ENCODE data around the gene CDH12.
"Not testable (repeated sequence)": the region's sequence is repeated elsewhere in the genome, so short reads cannot be mapped to it uniquely, and the experiment has no call there.

CDH12 gene

DNA sequence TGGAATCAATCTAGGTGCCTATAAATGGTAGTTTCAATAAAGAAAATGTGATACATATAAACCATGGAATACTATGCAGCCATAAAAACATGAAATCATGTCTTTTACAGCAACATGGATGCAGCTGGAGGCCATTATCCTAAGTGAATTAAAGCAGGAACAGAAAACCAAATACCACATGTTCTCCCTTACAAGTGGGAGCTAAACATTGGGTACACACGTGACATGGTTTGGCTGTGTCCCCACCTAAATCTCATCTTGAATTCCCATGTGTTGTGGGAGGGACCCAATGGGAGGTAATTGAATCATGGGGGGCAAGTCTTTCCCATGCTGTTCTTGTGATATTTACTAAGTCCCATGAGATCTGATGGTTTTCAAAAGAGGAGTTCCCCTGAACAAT lies 78.9 kb downstream of the CDH12 start:
- DNase-seq: not testable (repeated sequence)

DNA sequence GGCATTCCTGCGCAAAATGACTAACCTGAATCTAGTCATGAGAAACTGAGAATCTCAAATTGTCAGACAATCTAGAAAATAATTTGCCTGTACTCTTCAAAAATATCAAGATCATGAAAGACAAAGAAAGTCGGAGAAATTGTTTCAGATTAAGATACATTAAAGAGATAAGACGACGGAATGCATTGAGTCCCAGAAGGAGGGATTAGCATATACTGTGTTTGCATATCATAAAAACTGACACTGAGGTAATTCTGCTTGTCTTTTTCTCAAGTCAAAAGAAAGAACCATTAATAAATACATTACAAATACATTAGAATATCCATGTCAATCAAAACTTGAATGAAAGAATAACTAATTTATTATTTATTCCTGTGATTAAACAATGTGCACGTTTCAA lies 88.4 kb downstream of the CDH12 start:
- no peak for DNase-seq

DNA sequence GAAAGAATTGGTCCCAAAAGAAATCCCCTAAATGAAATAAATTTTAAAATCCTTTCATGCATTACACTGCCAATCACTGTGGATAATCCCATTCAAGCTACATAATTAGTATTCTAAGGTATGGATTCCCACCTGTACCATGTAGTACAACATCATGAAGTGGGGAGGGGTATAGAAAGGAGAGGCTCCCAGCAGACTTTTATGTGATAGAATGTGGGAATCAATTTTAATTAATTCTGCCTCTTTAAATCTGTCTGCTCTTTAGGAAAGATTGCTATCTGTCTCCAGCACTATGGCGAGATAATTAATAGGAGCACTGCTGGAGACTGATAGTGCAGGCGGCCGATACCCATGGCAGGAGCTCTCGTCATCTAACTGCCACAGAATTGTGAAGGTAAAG lies 95.4 kb downstream of the CDH12 start:
- DNase-seq: no peak

DNA sequence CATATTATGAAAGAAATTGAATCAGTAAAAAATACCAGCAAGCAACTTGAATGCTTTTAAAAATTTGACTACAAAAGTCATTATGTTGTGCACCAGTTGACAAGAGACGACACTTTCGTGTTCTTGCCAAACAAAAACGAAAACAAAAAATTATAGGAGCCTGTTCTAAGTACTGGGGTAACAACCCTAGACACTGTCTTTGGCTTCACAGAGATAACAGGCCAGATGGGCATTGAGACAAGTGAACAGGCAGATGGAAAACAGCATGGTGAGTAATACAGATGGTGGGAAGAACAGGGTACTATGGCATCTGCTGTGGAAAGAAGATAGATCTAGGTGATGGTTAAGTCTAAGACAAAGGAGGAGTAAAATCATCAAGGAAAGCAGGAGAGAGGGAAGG lies 99.0 kb downstream of the CDH12 start:
- DNase-seq: peak in 3 of 58 donors; percentile 1 to 24 (median 4)

DNA sequence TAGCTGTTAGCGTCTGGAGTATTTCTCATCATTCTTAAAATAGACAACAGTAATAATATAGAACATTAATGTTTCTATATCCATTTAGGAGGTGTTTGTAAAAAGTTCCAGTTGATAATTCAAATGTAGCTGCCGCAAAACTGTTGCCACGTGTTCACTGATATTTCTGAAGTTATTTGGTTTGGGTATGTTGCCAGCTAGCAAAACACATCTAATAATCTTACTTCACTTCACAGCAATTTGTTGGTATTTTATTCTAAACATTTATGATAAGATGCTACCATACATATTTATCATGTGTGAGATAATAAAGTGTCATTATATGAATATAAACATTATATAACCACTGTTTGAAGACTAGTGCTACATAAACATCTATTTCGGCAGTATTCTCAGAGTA lies 101.6 kb downstream of the CDH12 start:
- no peak for DNase-seq

DNA sequence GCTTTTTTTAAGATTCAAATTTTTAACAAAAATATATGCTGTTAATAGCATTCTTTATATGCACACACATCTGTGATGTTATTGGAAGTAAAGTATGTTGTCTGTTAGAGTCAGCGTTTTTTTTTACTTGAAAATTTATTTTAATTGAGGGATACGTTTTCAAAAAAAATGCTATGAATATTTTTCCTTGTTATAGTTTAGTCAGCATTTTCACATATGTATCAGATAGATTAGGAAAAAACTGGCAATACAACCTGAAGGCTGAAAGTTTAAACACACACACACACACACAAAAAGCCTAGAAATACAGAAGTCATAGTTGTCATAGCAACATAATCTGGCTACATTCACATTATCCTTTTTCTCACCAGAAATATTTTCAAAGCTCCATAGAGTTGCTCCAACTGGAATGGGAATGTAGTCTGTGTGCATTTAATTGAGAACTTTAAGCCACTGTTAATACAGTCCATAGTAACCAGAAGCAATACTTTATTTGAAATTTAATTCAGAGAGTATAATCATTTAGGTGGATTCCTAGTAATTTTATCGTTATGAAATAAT lies 116.6 kb downstream of the CDH12 start:
- no peak for DNase-seq

DNA sequence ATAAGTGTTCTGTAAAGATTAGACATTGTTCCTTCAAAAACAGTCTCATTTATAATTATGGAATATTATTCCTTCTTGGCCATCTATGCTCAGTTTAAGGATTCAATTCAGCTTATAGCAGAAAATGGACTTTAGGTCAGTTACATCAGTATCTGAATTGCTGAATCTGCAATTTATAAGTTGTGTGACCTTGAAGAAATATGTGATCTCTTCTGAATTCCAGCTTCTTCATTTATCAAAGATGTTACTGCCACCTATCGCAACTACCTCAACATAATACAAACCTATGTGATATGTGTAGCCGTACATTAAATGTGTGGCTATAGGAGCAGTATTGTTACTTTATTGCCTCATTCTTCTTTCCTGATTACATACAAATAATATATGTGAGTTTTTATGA lies 118.2 kb downstream of the CDH12 start:
- DNase-seq: no peak

DNA sequence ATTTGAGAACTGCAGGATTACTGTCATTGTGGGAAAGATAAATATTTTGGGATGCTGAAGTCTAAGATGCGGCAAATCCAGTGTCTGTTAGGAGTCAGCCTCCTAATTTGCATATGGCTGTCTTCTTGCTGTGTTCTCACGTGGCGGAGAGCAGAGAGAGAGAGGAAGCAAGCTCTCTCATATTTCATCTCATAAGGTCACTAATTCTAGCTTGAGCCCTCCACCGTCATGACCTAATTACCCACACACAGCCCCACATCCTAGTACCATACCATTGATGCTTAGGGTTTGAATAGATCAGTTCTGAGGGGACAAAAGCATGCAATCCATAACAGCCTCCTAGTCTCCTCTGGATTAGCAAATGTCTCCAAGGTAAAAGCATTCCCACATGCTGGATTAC lies 124.5 kb downstream of the CDH12 start:
- DNase-seq: no peak

DNA sequence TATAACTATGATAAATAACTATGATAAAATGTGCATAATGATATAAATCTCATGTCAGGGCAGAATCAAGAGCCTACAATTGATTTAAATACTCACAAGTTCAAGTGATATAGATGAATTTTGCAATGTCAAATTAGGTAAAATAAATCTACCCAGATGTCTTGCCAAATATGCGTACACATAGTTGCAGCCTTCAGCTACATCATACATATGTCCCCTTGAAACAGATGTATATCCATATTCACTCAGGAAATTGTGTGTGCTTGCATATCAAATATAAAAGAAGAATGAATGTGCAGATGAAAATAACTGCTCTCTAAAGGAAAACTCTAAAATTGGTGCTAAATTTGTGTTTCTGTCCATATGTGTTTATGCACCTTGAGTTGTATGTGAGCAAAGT lies 130.7 kb downstream of the CDH12 start:
- no peak for DNase-seq

DNA sequence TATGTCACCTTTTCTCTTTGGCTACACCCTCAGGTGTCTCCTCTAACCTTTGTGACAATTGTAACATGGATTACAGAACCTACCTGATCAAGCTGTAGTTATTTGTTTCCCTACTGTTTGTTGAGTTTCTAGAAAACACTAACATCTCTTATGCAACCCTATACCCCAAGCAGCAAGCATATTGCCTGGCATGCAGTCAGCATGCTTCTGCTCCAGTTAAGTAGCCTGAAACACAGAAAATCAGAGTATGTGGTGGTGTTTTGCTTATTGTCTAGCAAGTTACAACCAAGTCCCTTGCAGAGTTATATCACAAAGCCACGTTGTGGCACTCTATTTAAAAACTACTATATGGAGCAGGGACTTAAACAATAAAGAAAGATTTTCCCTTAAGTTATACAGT lies 131.1 kb downstream of the CDH12 start:
- no peak for DNase-seq

DNA sequence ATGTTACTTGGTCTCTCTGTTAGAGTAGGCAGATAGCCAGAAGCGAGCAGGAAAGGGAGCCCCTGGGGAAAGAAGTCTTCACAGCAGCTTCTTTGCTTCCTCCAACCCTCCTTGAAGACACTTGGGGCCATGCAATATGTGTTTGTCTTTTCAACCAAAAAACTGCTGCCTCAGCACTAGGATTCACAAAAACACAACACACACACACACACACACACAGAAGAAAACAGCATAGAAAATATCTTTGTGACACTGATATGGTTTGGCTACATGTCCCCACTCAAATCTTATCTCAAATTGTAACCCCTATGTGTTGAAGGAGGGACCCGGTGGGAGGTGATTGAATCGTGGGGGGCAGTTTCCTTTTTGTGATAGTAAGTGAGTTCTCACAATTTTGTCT lies 133.3 kb downstream of the CDH12 start:
- DNase-seq: no peak

DNA sequence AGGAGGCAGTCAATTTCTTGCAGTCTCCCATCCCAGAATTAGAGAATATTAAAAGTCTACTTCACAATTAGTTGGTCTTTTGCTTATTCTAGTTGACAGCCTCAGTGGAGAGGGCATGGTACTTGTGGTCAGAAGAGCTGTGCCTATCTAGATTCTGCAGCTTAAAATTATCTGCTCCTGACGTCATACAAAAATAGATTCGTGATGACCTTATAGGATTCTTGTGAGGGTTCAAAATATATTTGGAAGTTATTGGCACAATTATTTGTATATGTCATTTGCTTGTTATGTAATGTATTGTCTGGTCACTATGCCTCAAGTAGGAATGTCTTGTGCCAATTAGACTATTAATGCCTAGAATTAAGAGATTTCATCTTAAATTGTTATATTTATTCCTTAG lies 142.5 kb downstream of the CDH12 start:
- DNase-seq: no peak

DNA sequence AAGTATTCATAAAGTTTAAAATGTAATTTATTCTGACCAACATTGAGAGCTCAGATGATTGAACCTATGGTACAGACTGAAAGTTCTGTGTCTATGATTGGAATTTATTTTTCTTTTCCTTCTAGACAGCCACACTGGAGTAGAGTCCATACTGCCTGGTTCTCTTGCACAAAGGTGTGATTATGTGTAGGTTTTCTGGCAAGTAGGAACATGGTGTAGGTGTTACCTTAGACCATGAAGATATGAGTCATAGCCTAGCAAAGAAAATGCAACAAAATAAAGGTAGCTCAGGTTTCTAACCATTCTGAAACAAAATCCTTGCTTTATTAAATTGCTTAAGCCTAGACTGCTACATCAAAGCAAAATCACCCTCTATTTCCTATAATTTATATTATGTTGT lies 143.4 kb downstream of the CDH12 start:
- no peak for DNase-seq

DNA sequence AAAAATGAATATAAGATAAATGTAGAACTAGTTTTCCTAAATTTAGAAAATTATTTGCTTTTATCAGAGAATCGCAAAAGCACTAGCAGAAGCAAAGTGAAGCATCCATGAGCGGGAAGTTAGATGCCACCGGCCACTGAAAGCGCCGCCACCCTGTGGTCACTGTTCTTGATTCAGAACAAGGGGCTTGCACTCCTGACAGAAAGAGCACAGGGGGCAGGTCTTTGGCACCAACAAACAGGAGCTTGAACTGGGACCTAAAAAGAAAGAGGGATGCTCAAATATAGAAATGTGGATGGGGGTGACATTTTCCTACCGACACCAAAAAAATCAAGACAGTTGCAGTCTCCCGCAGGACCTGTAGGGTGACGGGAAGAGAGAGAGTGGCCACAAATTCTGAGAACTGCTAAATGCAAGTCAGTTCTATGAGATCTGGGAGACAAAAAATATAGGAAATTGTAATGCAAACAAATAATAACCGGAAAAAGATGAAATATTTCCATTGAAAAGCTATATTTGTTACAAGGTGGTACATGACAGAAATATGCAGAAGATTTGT lies 144.3 kb downstream of the CDH12 start:
- DNase-seq: no peak

DNA sequence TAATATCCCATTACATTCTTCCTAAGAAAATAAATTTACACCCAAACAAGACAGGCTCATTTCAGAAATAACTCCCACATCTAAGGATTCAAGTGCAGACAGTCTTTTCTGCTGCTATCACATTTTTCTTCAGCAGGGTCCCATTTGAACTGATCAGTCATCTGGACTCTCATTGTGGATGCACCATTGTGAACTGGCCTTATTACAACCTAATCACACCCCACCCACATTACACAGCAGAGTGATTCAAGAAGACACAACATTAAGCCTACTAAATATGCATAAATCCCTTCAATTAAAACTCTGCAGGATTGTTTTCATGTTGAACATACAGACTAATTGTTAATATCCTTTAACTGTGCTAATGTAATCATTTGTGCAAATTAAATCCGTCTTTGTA lies 146.2 kb downstream of the CDH12 start:
- DNase-seq: no peak

DNA sequence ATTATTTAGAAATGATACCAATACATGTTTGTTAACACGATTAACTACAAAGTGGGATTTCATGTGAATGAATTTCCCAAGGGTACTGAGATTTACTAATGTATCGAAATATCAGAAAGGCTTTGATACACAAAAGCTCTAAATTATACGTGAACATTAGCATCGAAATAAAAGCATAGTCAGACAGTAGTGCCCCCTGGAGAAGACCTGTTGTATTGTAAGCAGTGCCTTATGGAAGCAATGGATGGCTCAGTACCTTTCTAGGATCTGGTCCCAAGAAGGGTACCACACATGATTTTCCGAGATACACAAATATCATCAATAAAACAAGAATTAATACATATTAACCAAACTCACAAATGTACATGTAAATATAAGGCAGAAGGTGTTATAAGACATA lies 153.8 kb downstream of the CDH12 start:
- no peak for DNase-seq

DNA sequence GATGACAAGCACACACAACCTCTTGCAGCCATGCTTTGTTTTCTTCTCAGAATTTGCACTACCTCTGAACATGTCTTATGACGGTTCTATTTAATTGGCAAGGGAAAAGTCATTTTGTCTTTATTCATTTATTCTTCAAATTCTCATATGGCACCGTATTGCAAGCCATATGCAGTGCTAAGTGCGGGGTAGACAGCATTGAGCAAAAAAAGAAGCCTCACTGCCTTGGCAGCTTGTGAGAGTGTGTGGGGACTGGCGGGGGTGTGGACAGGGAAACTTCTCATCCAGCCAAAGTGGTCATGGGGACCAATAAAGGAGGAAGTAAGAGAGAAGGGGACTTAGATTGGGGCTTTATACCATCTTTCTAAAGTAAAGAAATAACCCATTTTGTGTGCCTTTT lies 160.0 kb downstream of the CDH12 start:
- DNase-seq: peak in 27 of 58 donors; percentile 0 to 65 (median 17)

DNA sequence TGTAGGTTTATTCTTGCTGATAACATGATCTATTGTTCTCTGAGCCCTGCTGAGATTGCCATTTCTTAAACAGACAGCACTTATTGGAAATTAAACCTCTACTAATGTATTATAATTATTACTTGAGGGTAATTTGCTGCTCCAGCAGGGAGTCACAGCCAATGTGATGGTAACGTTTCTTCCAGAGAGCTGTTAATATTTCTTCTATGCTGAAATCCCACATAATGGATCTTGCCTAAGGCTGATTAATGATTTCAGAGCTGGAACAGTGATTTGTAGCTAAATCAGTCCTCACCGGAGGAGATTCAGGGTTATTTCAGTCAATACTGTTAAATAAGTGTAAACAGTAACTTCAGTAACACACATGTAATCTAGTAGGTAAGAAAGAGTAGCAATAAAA lies 170.1 kb downstream of the CDH12 start:
- DNase-seq: no peak

DNA sequence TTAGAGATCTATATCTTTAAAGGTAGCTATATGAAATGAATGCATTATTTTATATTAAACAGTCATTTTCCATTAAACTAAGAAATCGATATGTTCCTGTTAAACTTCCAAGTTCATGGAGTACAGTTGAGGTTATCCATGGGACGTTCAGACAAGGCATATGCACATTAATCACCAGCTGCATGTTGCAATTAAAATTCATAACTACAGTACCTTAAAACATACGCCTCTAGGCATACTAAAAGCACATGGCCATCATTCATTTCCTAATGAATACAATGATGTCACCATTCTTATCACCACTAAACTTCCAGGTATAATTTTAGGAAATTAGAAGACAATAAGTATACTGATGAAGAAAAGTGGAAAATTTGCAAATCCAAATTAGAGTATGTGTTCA lies 174.3 kb downstream of the CDH12 start:
- no peak for DNase-seq

DNA sequence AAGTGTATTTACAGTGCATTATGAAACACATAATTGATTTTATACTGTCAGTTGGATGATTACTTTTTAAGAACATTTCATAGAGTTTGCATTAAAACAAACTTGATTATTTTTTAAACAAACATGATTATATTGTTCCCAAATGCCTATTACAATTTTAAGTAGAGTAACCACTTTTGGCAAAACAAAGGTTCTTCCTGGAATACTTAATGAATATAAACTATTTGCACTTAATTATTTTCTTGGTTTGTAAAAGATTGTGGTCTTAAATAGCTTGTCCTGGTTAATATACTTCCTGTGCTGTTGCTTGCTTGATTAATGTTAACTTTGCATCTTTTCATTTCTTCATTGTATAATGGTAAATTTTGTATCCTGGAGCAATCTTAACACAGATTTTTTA lies 180.0 kb downstream of the CDH12 start:
- no peak for DNase-seq

DNA sequence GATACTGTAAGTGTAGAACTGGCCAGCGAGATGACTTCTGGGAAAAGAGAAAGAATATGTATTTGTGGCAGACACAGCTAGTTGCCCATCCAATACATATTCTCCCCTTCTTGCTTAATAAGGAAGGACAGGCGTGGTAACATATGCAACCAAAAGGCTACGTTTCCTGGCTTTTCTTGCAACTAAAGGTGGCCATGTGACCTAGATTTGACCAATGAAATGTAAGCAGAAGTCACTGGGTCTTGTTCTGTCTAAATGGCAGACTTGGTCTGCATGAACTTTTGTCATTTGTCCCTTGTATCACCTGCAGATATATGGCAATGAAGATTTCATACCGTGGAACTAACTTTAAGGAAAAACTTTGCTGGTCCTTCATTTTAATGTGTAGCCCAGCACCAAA lies 183.8 kb downstream of the CDH12 start:
- DNase-seq: no peak

DNA sequence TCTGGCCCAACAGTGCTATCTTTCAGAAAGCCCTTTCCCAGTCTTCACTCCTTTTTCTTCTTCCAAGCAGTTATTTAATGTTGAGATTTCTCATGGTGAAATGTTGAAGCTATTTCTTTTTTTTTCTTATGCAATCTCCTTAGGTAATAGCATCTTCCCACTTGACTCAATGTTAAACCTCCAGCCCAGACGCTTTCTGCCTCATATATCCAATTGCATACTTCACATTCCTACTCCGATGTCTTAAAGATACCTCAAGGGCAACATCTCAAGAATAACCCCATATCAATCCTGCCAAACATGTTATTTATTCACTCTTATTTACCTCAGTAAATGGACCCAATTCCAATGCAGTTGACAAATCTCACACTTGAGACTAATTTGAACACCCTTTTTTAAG lies 187.3 kb downstream of the CDH12 start:
- DNase-seq: no peak

DNA sequence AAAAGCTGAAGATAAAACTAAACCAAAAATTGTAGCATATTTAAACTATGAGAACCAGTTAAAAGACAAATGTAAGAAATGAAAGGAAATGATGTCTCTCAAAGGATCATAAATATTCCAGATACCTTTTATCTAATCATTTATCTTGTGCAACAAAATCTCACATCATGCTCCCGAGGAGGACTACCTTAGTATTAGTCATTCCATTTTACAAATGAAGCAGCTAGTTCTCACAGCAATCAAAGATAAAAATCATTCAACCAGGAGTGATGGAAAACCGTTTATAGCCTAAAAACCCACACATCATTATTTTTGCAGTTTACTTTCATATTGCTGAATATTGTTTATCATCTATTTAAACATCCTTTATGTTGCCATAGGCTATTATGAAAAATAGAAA lies 190.0 kb downstream of the CDH12 start:
- DNase-seq: no peak

DNA sequence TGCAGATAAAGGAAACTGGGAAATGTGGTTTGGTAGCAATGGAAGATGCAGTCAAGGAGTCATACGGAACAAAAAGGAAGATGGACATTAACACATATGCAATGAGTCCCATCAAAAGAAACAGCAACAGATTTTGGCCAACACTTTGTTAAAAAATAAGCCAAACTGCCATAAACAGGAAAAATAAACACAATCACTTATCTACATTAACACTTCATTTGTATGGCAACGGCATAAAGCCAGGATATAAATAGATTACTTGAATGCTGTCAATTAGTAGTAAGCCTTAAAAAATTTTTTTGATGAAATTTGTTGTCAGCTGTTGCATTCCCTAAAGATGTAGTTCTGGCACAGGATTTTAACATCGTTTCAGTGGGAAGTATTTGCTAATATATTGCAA lies 190.8 kb downstream of the CDH12 start:
- DNase-seq: no peak
